Activated CD4-positive, alpha-beta T cell treated with anti-CD3 and anti-CD28 coated beads, Interleukin-2, amount 10 ng/mL, durations not matched to agents 24 days and 14 days (primary cell): ENCODE results near the gene CEP192. TPM values are rescaled to one million over a fixed set of nuclear protein-coding genes. Genes with fewer than 3 reads are reported as not detected.
A peak's percentile ranks its signal among the peaks of the same experiment; 100 is the strongest.

Experiments
- DNase-seq: peaks from one replicate; pipeline ENCODE4 v3.0.0; 2022
- H3K27ac Mint-ChIP-seq: one replicate; pipeline ENCODE4 v1.8.0; 2022; ENCODE audit warnings: mild to moderate bottlenecking, mixed read lengths
- H3K27me3 Mint-ChIP-seq: one replicate; pipeline ENCODE4 v1.8.0; 2022; ENCODE audit warnings: mixed read lengths
- H3K36me3 Mint-ChIP-seq: one replicate; pipeline ENCODE4 v1.8.0; 2022; ENCODE audit warnings: low read depth, mild to moderate bottlenecking, mixed read lengths
- H3K4me1 Mint-ChIP-seq: one replicate; pipeline ENCODE4 v1.8.0; 2021; ENCODE audit warnings: mixed read lengths
- H3K4me3 Mint-ChIP-seq: one replicate; pipeline ENCODE4 v1.8.0; 2022; ENCODE audit warnings: mild to moderate bottlenecking, moderate library complexity, mixed read lengths
- H3K9me3 Mint-ChIP-seq: one replicate; pipeline ENCODE4 v1.8.0; 2021; ENCODE audit warnings: mixed read lengths
- intact Hi-C: fragments of 100-400 bp; cut with micrococcal nuclease; formaldehyde crosslinking; loops from one replicate; pipeline ENCODE4 v1.15.1; 2023
- total RNA-seq: library from RNA; stranded (reverse); gene quantifications from 2 replicates; pipeline ENCODE4 v1.2.3, GENCODE V29; 2022

CEP192 gene
- total RNA-seq, 1 donor from 2014 or later, result 34.7 TPM

DNA sequence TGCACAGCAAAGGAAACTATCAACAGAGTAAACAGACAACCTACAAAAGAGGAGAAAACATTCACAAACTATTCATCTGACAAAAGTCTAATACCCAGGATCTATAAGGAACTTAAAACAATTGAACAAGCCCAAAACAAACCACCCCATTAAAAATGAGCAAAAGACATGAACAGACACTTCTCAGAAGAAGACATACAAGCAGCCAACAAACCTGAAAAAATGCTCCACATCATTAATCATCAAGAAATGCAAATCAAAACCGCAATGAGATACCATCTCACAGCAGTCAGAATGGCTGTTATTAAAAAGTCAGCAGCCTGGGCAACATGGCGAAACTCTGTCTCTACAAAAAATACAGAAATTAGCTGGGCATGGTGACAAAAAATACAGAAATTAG, 117.2 kb downstream of the CEP192 start:
- Mint-ChIP-seq H3K27ac (no peak overlapping the region), H3K27me3 (no peaks in the 10 kb centered on the region), H3K36me3 (peaks cover 67% of the 10 kb centered on the region), H3K4me1 (no peaks in the 10 kb centered on the region), H3K4me3 (no peak overlapping the region), H3K9me3 (peaks cover 6% of the 10 kb centered on the region)
- intact Hi-C loops, result no loop called here
- no peak for DNase-seq

DNA sequence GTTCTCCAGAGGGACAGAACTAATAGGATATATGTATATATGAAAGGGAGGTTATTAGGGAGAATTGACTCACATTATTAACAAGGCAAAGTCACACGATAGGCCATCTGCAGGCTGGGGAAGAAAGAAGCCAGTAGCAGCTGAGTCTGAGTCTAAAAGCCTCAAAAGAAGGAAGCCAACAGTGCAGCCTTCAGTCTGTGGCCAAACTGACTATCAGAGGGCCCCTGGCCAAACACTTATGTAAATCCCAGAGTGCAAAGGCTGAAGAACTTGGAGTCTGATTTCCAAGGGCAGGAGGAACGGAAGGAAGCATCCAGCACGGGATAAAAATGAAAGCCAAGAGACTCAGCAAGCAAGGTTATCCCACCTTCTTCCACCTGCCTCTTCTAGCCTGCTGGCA, 119.4 kb downstream of the CEP192 start:
- intact Hi-C loops, result no loop called here
- Mint-ChIP-seq H3K4me3 (no peak overlapping the region), H3K27me3 (no peaks in the 10 kb centered on the region), H3K27ac (no peak overlapping the region), H3K9me3 (peaks cover 6% of the 10 kb centered on the region), H3K36me3 (peaks cover 58% of the 10 kb centered on the region), H3K4me1 (no peaks in the 10 kb centered on the region)
- DNase-seq, result no peak

DNA sequence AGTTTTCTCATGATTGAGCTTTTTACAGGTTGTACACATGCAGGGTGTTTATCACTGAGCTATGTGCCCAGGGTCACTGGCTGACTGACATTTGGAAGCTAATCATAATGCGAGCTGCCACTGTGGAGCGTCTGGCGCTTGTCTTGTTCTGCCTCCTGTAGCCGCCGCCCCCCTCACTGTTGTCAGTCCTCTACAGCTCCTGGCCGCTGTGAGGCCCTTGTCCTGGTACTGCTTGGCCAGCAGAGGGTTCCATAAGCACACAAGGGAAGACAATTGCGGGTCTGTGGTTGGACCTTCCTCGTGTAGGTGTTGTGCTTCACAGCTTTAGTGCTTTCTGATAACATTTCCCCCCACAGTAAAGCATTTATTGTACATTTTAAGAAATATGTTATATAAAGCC, 121.8 kb downstream of the CEP192 start:
- intact Hi-C loops, result no loop called here
- H3K27me3 Mint-ChIP-seq, result no peaks in the 10 kb centered on the region
- peaks cover 47% of the 10 kb centered on the region for H3K36me3 Mint-ChIP-seq
- H3K9me3 Mint-ChIP-seq, result peaks cover 4% of the 10 kb centered on the region
- no peak overlapping the region for H3K27ac Mint-ChIP-seq
- no peak overlapping the region for H3K4me3 Mint-ChIP-seq
- peak; percentile 56 for DNase-seq
- no peaks in the 10 kb centered on the region for H3K4me1 Mint-ChIP-seq

GRCh38 chr18:13120255-13120654, 129.1 kb downstream of the CEP192 start:
- DNase-seq, result no peak
- Mint-ChIP-seq H3K4me1 (no peaks in the 10 kb centered on the region), H3K27ac (no peak overlapping the region), H3K27me3 (no peaks in the 10 kb centered on the region), H3K36me3 (peaks cover 39% of the 10 kb centered on the region), H3K9me3 (no peaks in the 10 kb centered on the region), H3K4me3 (no peak overlapping the region)
- intact Hi-C loops, result no loop called here

GRCh38 chr18:13120983-13121441, 129.8 kb downstream of the CEP192 start:
- intact Hi-C loops, result no loop called here
- no peak for DNase-seq
- Mint-ChIP-seq H3K9me3 (no peaks in the 10 kb centered on the region), H3K27me3 (no peaks in the 10 kb centered on the region), H3K27ac (no peak overlapping the region), H3K4me3 (no peak overlapping the region), H3K4me1 (no peaks in the 10 kb centered on the region), H3K36me3 (peaks cover 32% of the 10 kb centered on the region)

DNA sequence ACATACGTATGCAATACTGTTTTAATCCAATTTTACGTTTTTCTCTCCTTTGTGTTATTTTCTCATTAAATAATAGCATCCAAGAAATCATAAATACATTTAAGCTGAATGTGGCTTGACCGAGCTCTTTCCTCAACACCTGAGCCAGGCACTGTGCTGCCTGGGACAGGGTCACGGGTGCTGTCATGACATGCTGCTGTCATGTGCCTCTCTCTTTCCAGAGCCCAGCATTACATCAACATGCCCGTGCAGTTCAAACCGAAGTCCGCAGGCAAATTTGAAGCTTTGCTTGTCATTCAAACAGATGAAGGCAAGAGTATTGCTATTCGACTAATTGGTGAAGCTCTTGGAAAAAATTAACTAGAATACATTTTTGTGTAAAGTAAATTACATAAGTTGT, 133.2 kb downstream of the CEP192 start:
- Mint-ChIP-seq H3K27me3 (no peaks in the 10 kb centered on the region), H3K4me1 (no peaks in the 10 kb centered on the region), H3K27ac (no peak overlapping the region), H3K4me3 (no peak overlapping the region), H3K9me3 (no peaks in the 10 kb centered on the region), H3K36me3 (peaks cover 20% of the 10 kb centered on the region)
- no peak for DNase-seq
- intact Hi-C loops, result no loop called here

- Mint-ChIP-seq H3K4me1 (peaks cover 5% of the 10 kb centered on the region), H3K9me3 (no peaks in the 10 kb centered on the region), H3K4me3 (no peak overlapping the region), H3K27me3 (no peaks in the 10 kb centered on the region), H3K36me3 (peaks cover 19% of the 10 kb centered on the region), H3K27ac (no peak overlapping the region)
- intact Hi-C loops, result no loop called here
- no peak for DNase-seq
Measured at GRCh38 chr18:13125191-13125590, 134.0 kb downstream of the CEP192 start.

GRCh38 chr18:13126966-13127598, 135.9 kb downstream of the CEP192 start:
- Mint-ChIP-seq H3K4me1 (peaks cover 5% of the 10 kb centered on the region), H3K9me3 (no peaks in the 10 kb centered on the region), H3K36me3 (peaks cover 19% of the 10 kb centered on the region), H3K27me3 (no peaks in the 10 kb centered on the region), H3K4me3 (no peak overlapping the region), H3K27ac (peak overlapping the region; percentile 9)
- intact Hi-C loops, result no loop called here
- no peak for DNase-seq

- no peaks in the 10 kb centered on the region for H3K9me3 Mint-ChIP-seq
- peaks cover 11% of the 10 kb centered on the region for H3K36me3 Mint-ChIP-seq
- H3K4me1 Mint-ChIP-seq, result peaks cover 5% of the 10 kb centered on the region
- no peak for DNase-seq
- H3K27me3 Mint-ChIP-seq, result peaks cover 10% of the 10 kb centered on the region
- intact Hi-C loops, result no loop called here
- H3K4me3 Mint-ChIP-seq, result no peak overlapping the region
- H3K27ac Mint-ChIP-seq, result no peak overlapping the region
Measured at GRCh38 chr18:13131283-13131682, 140.1 kb downstream of the CEP192 start.

- H3K9me3 Mint-ChIP-seq, result no peaks in the 10 kb centered on the region
- no peak overlapping the region for H3K27ac Mint-ChIP-seq
- DNase-seq, result no peak
- H3K4me3 Mint-ChIP-seq, result no peak overlapping the region
- H3K36me3 Mint-ChIP-seq, result peaks cover 5% of the 10 kb centered on the region
- intact Hi-C loops, result loop anchor here (5.0 kb wide), 1 partner anchor 187 kb away; the partner anchor contains the start of gene SEH1L
- H3K4me1 Mint-ChIP-seq, result peaks cover 18% of the 10 kb centered on the region
- peaks cover 14% of the 10 kb centered on the region for H3K27me3 Mint-ChIP-seq
Measured at GRCh38 chr18:13134551-13135401, 143.6 kb downstream of the CEP192 start.

GRCh38 chr18:13136056-13136903, 145.1 kb downstream of the CEP192 start:
- Mint-ChIP-seq H3K27me3 (peaks cover 14% of the 10 kb centered on the region), H3K9me3 (no peaks in the 10 kb centered on the region), H3K4me1 (peaks cover 15% of the 10 kb centered on the region), H3K36me3 (peaks cover 3% of the 10 kb centered on the region), H3K27ac (peak overlapping the region; percentile 56), H3K4me3 (peak overlapping the region; percentile 99)
- peak; percentile 67 for DNase-seq
- intact Hi-C loops, result loop anchor here (5.0 kb wide), 1 partner anchor 189 kb away; the partner anchor contains the start of gene SEH1L

DNA sequence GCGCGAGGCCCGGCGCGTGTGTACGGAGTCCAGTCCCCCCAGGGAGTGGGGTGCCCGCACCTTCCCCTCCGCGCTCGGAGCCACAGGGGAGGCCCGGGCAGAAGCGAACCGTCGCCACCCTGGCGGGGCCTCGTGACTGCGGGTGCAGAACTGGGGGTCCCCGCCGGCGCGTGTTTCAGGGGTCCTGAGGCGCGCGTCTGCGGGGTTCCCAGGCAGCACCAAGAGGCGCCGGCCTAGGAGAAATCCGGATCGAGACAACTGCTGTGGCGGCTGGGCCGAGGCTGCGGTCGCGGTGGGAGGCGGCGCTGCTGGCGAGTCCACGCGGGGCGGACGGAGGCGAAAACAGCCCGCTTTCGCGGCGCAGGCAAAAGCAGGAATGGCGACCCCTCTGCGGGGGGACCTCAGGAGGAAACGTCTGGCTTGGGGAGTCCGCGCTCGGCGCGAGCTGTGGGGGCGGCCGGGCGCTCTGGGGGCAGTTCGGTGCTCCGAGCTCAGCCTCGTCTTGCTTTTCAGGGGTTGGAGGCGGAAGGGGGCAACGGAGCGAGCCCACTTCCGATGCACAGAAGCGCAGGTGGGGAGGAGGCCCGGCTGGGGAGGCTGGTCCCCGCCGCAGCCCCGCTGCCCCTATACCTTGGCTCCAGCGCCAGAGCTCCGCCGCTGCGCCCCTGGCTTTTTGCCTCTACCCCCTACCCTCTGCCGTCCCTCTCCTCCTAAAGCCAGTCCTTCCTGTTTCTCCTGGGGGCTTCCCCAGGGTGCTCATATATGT, 145.9 kb downstream of the CEP192 start:
- intact Hi-C loops, result loop anchor here (5.0 kb wide), 1 partner anchor 190 kb away; the partner anchor contains the start of gene SEH1L
- Mint-ChIP-seq H3K4me3 (peak overlapping the region; percentile 99), H3K27me3 (peaks cover 14% of the 10 kb centered on the region), H3K4me1 (peaks cover 15% of the 10 kb centered on the region), H3K36me3 (peaks cover 3% of the 10 kb centered on the region), H3K27ac (peak overlapping the region; percentile 93), H3K9me3 (no peaks in the 10 kb centered on the region)
- DNase-seq, result peak; percentile 83
